Measurements from ENCODE around the gene PHACTR3.

Gene PHACTR3

GRCh38 chr20:59673998-59674445 lies 69.7 kb downstream of the PHACTR3 start:
- no peak for DNase-seq

GRCh38 chr20:59676126-59676850 lies 71.9 kb downstream of the PHACTR3 start:
- DNase-seq, result no peak

- no peak for DNase-seq
Measured at GRCh38 chr20:59676851-59677182, 72.5 kb downstream of the PHACTR3 start.

GRCh38 chr20:59677586-59677985 lies 73.2 kb downstream of the PHACTR3 start:
- no peak for DNase-seq

- DNase-seq, result no peak
Measured at GRCh38 chr20:59678288-59678687, 73.9 kb downstream of the PHACTR3 start.

GRCh38 chr20:59678951-59679350 lies 74.6 kb downstream of the PHACTR3 start:
- DNase-seq, result no peak

GRCh38 chr20:59680148-59680650 lies 75.9 kb downstream of the PHACTR3 start:
- DNase-seq, result no peak

- no peak for DNase-seq
Measured at GRCh38 chr20:59680852-59681251, 76.5 kb downstream of the PHACTR3 start.

GRCh38 chr20:59682603-59683002 lies 78.3 kb downstream of the PHACTR3 start:
- no peak for DNase-seq

GRCh38 chr20:59683181-59683580 lies 78.8 kb downstream of the PHACTR3 start:
- DNase-seq, result no peak

- no peak for DNase-seq
Measured at GRCh38 chr20:59684685-59685242, 80.4 kb downstream of the PHACTR3 start.

GRCh38 chr20:59686404-59687346 lies 82.3 kb downstream of the PHACTR3 start:
- DNase-seq, result no peak

GRCh38 chr20:59688356-59688755 lies 84.0 kb downstream of the PHACTR3 start:
- DNase-seq, result no peak

- no peak for DNase-seq
Measured at GRCh38 chr20:59688999-59689398, 84.7 kb downstream of the PHACTR3 start.

GRCh38 chr20:59690101-59690500 lies 85.8 kb downstream of the PHACTR3 start:
- no peak for DNase-seq

GRCh38 chr20:59690976-59691375 lies 86.6 kb downstream of the PHACTR3 start:
- no peak for DNase-seq

GRCh38 chr20:59692139-59692538 lies 87.8 kb downstream of the PHACTR3 start:
- DNase-seq, result no peak

GRCh38 chr20:59693587-59693986 lies 89.2 kb downstream of the PHACTR3 start:
- DNase-seq, result no peak

- no peak for DNase-seq
Measured at GRCh38 chr20:59696476-59696875, 92.1 kb downstream of the PHACTR3 start.

GRCh38 chr20:59697068-59697467 lies 92.7 kb downstream of the PHACTR3 start:
- no peak for DNase-seq

GRCh38 chr20:59698598-59698997 lies 94.3 kb downstream of the PHACTR3 start:
- no peak for DNase-seq

GRCh38 chr20:59701236-59701635 lies 96.9 kb downstream of the PHACTR3 start:
- no peak for DNase-seq

GRCh38 chr20:59703046-59703445 lies 98.7 kb downstream of the PHACTR3 start:
- no peak for DNase-seq
